ENCODE results near the gene CCBE1. TPM values are rescaled to one million over a fixed set of nuclear protein-coding genes. Genes with fewer than 3 reads are reported as not detected.
A peak's percentile ranks its signal among the peaks of the same experiment; 100 is the strongest.

Gene CCBE1
- total RNA-seq, 1 donor from 2014 or later, result 4.1 TPM

GRCh38 chr18:59613903-59614302 is 83.3 kb downstream of the CCBE1 start:
- no peaks in the 10 kb centered on the region for H3K4me1 Mint-ChIP-seq (ENCODE audit: low read depth, unreplicated experiment)
- Histone ChIP-seq H2AFZ (ENCODE audit: low read depth, low read length) (no peak overlapping the region), H3K9ac (ENCODE audit: low read length) (no peak overlapping the region), H3K79me2 (ENCODE audit: insufficient read depth, low read length) (no peaks in the 10 kb centered on the region), H3K36me3 (ENCODE audit: insufficient read depth, low read length) (no peaks in the 10 kb centered on the region), H3K27me3 (ENCODE audit: insufficient read depth, low read length) (no peaks in the 10 kb centered on the region), H4K20me1 (ENCODE audit: insufficient read depth, low read length) (peaks cover 4% of the 10 kb centered on the region), H3K4me1 (ENCODE audit: insufficient read depth, low read length) (no peaks in the 10 kb centered on the region), H3K4me3 (ENCODE audit: insufficient read depth, low read depth, low read length) (no peak overlapping the region), H3K4me2 (ENCODE audit: low read length) (no peak overlapping the region), H3K27ac (ENCODE audit: low read depth, low read length) (no peak overlapping the region), H3K9me3 (ENCODE audit: insufficient read depth, low read depth, low read length) (no peaks in the 10 kb centered on the region)
- FAIRE-seq, result no peak
- no peak for DNase-seq (ENCODE audit: low read depth)
- TF ChIP-seq EZH2 (IDR thresholded peaks at IDR 0.05; ENCODE audit: insufficient read depth, low read length), result no peak
- no peaks in the 10 kb centered on the region for H3K36me3 Mint-ChIP-seq (ENCODE audit: low read depth, unreplicated experiment)
- no peak overlapping the region for H3K27ac Mint-ChIP-seq (ENCODE audit: unreplicated experiment)
- no peak overlapping the region for H3K4me3 Mint-ChIP-seq (ENCODE audit: unreplicated experiment)
- H3K9me3 Mint-ChIP-seq (ENCODE audit: unreplicated experiment), result no peaks in the 10 kb centered on the region
- peaks cover 8% of the 10 kb centered on the region for H3K27me3 Mint-ChIP-seq (ENCODE audit: low read depth, unreplicated experiment)

DNA sequence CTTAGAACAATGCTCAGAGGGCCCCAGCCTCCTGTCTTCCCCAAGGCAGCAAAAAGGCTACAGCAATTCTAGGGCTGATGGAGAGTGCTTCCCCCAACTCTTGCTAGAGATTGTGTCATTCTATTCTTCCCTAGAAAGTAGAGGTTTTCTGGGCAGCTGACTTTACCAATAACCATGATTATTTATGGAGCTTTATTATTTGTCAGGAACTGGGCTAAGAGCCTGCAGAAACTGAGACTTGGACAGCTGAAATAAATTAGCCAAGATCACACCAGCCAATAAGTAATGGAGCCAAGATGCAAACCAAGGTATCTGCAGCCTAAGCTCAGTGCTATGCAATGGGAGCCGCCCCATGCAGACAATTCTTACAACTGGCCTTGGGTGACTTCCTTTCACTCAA is 84.8 kb downstream of the CCBE1 start:
- Histone ChIP-seq H3K36me3 (ENCODE audit: insufficient read depth, low read length) (no peaks in the 10 kb centered on the region), H3K27me3 (ENCODE audit: insufficient read depth, low read length) (no peaks in the 10 kb centered on the region), H3K4me1 (ENCODE audit: insufficient read depth, low read length) (no peaks in the 10 kb centered on the region), H3K9me3 (ENCODE audit: insufficient read depth, low read depth, low read length) (no peaks in the 10 kb centered on the region), H3K4me2 (ENCODE audit: low read length) (no peak overlapping the region), H4K20me1 (ENCODE audit: insufficient read depth, low read length) (peaks cover 4% of the 10 kb centered on the region), H2AFZ (ENCODE audit: low read depth, low read length) (no peak overlapping the region), H3K79me2 (ENCODE audit: insufficient read depth, low read length) (no peaks in the 10 kb centered on the region), H3K27ac (ENCODE audit: low read depth, low read length) (no peak overlapping the region), H3K4me3 (ENCODE audit: insufficient read depth, low read depth, low read length) (no peak overlapping the region), H3K9ac (ENCODE audit: low read length) (no peak overlapping the region)
- H3K36me3 Mint-ChIP-seq (ENCODE audit: low read depth, unreplicated experiment), result no peaks in the 10 kb centered on the region
- H3K4me1 Mint-ChIP-seq (ENCODE audit: low read depth, unreplicated experiment), result no peaks in the 10 kb centered on the region
- no peak overlapping the region for H3K4me3 Mint-ChIP-seq (ENCODE audit: unreplicated experiment)
- no peak overlapping the region for H3K27ac Mint-ChIP-seq (ENCODE audit: unreplicated experiment)
- DNase-seq (ENCODE audit: low read depth) (peak; percentile 91), FAIRE-seq (no peak)
- TF ChIP-seq CTCF (IDR thresholded peaks at IDR 0.05; ENCODE audit: insufficient read depth, low read depth, low read length), result no peak
- no peak for TF ChIP-seq EZH2 (IDR thresholded peaks at IDR 0.05; ENCODE audit: insufficient read depth, low read length)
- H3K27me3 Mint-ChIP-seq (ENCODE audit: low read depth, unreplicated experiment), result peaks cover 10% of the 10 kb centered on the region
- no peaks in the 10 kb centered on the region for H3K9me3 Mint-ChIP-seq (ENCODE audit: unreplicated experiment)

GRCh38 chr18:59610546-59611140 is 86.6 kb downstream of the CCBE1 start:
- H4K20me1 ChIP-seq (ENCODE audit: insufficient read depth, low read length), result peaks cover 4% of the 10 kb centered on the region
- H3K4me1 Mint-ChIP-seq (ENCODE audit: low read depth, unreplicated experiment), result peaks cover 3% of the 10 kb centered on the region

More at GRCh38 chr18:59610546-59611140, 86.6 kb downstream of the CCBE1 start:
- Histone ChIP-seq H3K4me3 (ENCODE audit: insufficient read depth, low read depth, low read length) (no peak overlapping the region), H3K9ac (ENCODE audit: low read length) (no peak overlapping the region), H3K79me2 (ENCODE audit: insufficient read depth, low read length) (no peaks in the 10 kb centered on the region), H3K27me3 (ENCODE audit: insufficient read depth, low read length) (no peaks in the 10 kb centered on the region), H3K9me3 (ENCODE audit: insufficient read depth, low read depth, low read length) (no peaks in the 10 kb centered on the region), H3K4me2 (ENCODE audit: low read length) (no peak overlapping the region), H3K36me3 (ENCODE audit: insufficient read depth, low read length) (no peaks in the 10 kb centered on the region), H3K4me1 (ENCODE audit: insufficient read depth, low read length) (peaks cover 7% of the 10 kb centered on the region), H2AFZ (ENCODE audit: low read depth, low read length) (no peak overlapping the region), H3K27ac (ENCODE audit: low read depth, low read length) (no peak overlapping the region)
- FAIRE-seq (no peak), DNase-seq (ENCODE audit: low read depth) (no peak)
- no peaks in the 10 kb centered on the region for H3K36me3 Mint-ChIP-seq (ENCODE audit: low read depth, unreplicated experiment)
- H3K4me3 Mint-ChIP-seq (ENCODE audit: unreplicated experiment), result no peak overlapping the region
- peaks cover 6% of the 10 kb centered on the region for H3K27me3 Mint-ChIP-seq (ENCODE audit: low read depth, unreplicated experiment)
- TF ChIP-seq CTCF (IDR thresholded peaks at IDR 0.05; ENCODE audit: insufficient read depth, low read depth, low read length) (no peak), EZH2 (IDR thresholded peaks at IDR 0.05; ENCODE audit: insufficient read depth, low read length) (no peak)
- no peaks in the 10 kb centered on the region for H3K9me3 Mint-ChIP-seq (ENCODE audit: unreplicated experiment)
- no peak overlapping the region for H3K27ac Mint-ChIP-seq (ENCODE audit: unreplicated experiment)
